ENCODE data around the gene BCL2L15. TPM values are rescaled to one million over a fixed set of nuclear protein-coding genes. Genes with fewer than 3 reads are reported as not detected.

The BCL2L15 gene
- total RNA-seq, 4 donors from 2014 or later = 0.17 to 86.4 (median 1.4) TPM; not detected in 1

GRCh38 chr1:113846391-113847035 is 40.9 kb downstream of the BCL2L15 start:
- H3K4me3 ChIP-seq (ENCODE audit: low read depth, poor library complexity, severe bottlenecking) = no peak overlapping the region
- 74 to 78% methylated on average over 2 of the region's 2 CpGs for WGBS, 2 donors
- TF ChIP-seq, protein P1, sequence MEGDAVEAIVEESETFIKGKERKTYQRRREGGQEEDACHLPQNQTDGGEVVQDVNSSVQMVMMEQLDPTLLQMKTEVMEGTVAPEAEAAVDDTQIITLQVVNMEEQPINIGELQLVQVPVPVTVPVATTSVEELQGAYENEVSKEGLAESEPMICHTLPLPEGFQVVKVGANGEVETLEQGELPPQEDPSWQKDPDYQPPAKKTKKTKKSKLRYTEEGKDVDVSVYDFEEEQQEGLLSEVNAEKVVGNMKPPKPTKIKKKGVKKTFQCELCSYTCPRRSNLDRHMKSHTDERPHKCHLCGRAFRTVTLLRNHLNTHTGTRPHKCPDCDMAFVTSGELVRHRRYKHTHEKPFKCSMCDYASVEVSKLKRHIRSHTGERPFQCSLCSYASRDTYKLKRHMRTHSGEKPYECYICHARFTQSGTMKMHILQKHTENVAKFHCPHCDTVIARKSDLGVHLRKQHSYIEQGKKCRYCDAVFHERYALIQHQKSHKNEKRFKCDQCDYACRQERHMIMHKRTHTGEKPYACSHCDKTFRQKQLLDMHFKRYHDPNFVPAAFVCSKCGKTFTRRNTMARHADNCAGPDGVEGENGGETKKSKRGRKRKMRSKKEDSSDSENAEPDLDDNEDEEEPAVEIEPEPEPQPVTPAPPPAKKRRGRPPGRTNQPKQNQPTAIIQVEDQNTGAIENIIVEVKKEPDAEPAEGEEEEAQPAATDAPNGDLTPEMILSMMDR (IDR thresholded peaks at IDR 0.05) = no peak
- no peak for TF ChIP-seq POLR2A (IDR thresholded peaks at IDR 0.05)
- DNase-seq (ENCODE audit: low spot score in 2 of 2) = no peak
- intact Hi-C loops (cut with DNase I; ENCODE audit: low total_unique reads) = no loop called here

- TF ChIP-seq, protein P1 (IDR thresholded peaks at IDR 0.05) = no peak
- no peak for TF ChIP-seq POLR2A (IDR thresholded peaks at IDR 0.05)
- no peak for DNase-seq (ENCODE audit: low spot score in 2 of 2)
- intact Hi-C loops (cut with DNase I; ENCODE audit: low total_unique reads) = loop anchor here (10.0 kb wide), 2 partner anchors 68 to 448 kb away; partner anchors contain the start of genes AP4B1 and DCLRE1B
- H3K4me3 ChIP-seq (ENCODE audit: low read depth, poor library complexity, severe bottlenecking) = no peak overlapping the region
- WGBS, 2 donors = 95 to 100% methylated on average over 1 of the region's 1 CpG
These were observed 50.8 kb downstream of the BCL2L15 start for GRCh38 chr1:113836534-113836933.

- WGBS, 2 donors = 16 to 17% methylated on average over 4 of the region's 4 CpGs
- intact Hi-C loops (cut with DNase I; ENCODE audit: low total_unique reads) = loop anchor here (10.0 kb wide), 2 partner anchors 69 to 449 kb away; partner anchors contain the start of genes AP4B1 and DCLRE1B
- TF ChIP-seq POLR2A (IDR thresholded peaks at IDR 0.05) = no peak
- TF ChIP-seq, protein P1 (IDR thresholded peaks at IDR 0.05) = peak in 1 of 3 donors; percentile 13
- no peak for DNase-seq (ENCODE audit: low spot score in 2 of 2)
- H3K4me3 ChIP-seq (ENCODE audit: low read depth, poor library complexity, severe bottlenecking) = no peak overlapping the region
These were observed 51.6 kb downstream of the BCL2L15 start for GRCh38 chr1:113835686-113836290.

GRCh38 chr1:113834716-113835115 is 52.7 kb downstream of the BCL2L15 start:
- no peak for DNase-seq (ENCODE audit: low spot score in 2 of 2)
- 91% methylated on average over 2 of the region's 2 CpGs for WGBS, 2 donors
- intact Hi-C loops (cut with DNase I; ENCODE audit: low total_unique reads) = loop anchor here (10.0 kb wide), 2 partner anchors 70 to 450 kb away; partner anchors contain the start of genes AP4B1 and DCLRE1B
- H3K4me3 ChIP-seq (ENCODE audit: low read depth, poor library complexity, severe bottlenecking) = no peak overlapping the region
- TF ChIP-seq, protein P1 (IDR thresholded peaks at IDR 0.05) = no peak
- no peak for TF ChIP-seq POLR2A (IDR thresholded peaks at IDR 0.05)

Other genes starting within 250 kb of the BCL2L15 start
- 1 to 10 TPM in 3 of 4 donors, under 1 TPM in 1; 0.65 to 4.8 (median 2.0) TPM for gene PHTF1, start 128.1 kb downstream of the BCL2L15 start, total RNA-seq
- gene RSBN1, start 75.1 kb downstream of the BCL2L15 start, total RNA-seq = 10 to 100 TPM; 18.2 to 37.6 (median 24.5) TPM
- gene PTPN22, start 15.9 kb downstream of the BCL2L15 start, total RNA-seq = 1 to 10 TPM in 1 of 4 donors, under 1 TPM in 3; 0.56 to 2.3 (median 0.75) TPM
- gene AP4B1, start 17.2 kb upstream of the BCL2L15 start, total RNA-seq = 10 to 100 TPM in 1 of 4 donors, 1 to 10 TPM in 3; 5.3 to 19.1 (median 5.9) TPM
- 1 to 10 TPM; 2.1 to 4.4 (median 3.5) TPM for gene DCLRE1B, start 17.7 kb upstream of the BCL2L15 start, total RNA-seq
- gene HIPK1, start 41.7 kb upstream of the BCL2L15 start, total RNA-seq = 10 to 100 TPM; 47.6 to 58.3 (median 54.5) TPM
- gene OLFML3, start 91.9 kb upstream of the BCL2L15 start, total RNA-seq = 10 to 100 TPM in 2 of 4 donors, 1 to 10 TPM in 2; 3.7 to 57.9 (median 15.9) TPM

Data from lower leg skin (tissue), 4 donors.